Neural progenitor cell (in vitro differentiated cells): Measurements from ENCODE around the gene MAD1L1. TPM values are rescaled to one million over a fixed set of nuclear protein-coding genes. Genes with fewer than 3 reads are reported as not detected.
A peak's percentile ranks its signal among the peaks of the same experiment; 100 is the strongest.

ENCODE experiments used
- DNase-seq: peaks from one replicate; pipeline ENCODE4 v3.0.0-alpha.2; 2016; ENCODE audit warnings: low spot score
- H2AFZ ChIP-seq: fragments of 200-600 bp; sonication (generic); replicated peaks from 2 replicates; pipeline ENCODE4 v1.6.1; 2016; ENCODE audit warnings: antibody characterized with exemption
- H3F3A ChIP-seq: fragments of 200-600 bp; sonication (generic); 2 replicates; pipeline ENCODE4 v1.6.1; 2016; ENCODE audit warnings: antibody characterized with exemption, low read depth
- H3K27ac ChIP-seq: fragments of 200-600 bp; sonication (generic); 2 replicates; pipeline ENCODE4 v1.5.1; 2016; ENCODE audit warnings: mild to moderate bottlenecking
- H3K27me3 ChIP-seq: fragments of 200-600 bp; sonication (generic); 2 replicates; pipeline ENCODE4 v1.6.1; 2016; ENCODE audit warnings: mild to moderate bottlenecking, moderate library complexity
- H3K36me3 ChIP-seq: fragments of 200-600 bp; sonication (generic); 2 replicates; pipeline ENCODE4 v1.5.1; 2016
- H3K4me1 ChIP-seq: fragments of 200-600 bp; sonication (generic); 2 replicates; pipeline ENCODE4 v1.6.1; 2016; ENCODE audit warnings: mixed run types
- H3K4me2 ChIP-seq: fragments of 200-600 bp; sonication (generic); 2 replicates; pipeline ENCODE4 v1.6.1; 2016
- H3K4me3 ChIP-seq: fragments of 200-600 bp; sonication (generic); 2 replicates; pipeline ENCODE4 v1.5.1; 2016
- H3K79me2 ChIP-seq: fragments of 200-600 bp; sonication (generic); 2 replicates; pipeline ENCODE4 v1.6.1; 2016; ENCODE audit warnings: low read depth
- H3K9ac ChIP-seq: fragments of 200-600 bp; sonication (generic); 2 replicates; pipeline ENCODE4 v1.6.1; 2016
- H3K9me3 ChIP-seq: fragments of 200-600 bp; sonication (generic); 2 replicates; pipeline ENCODE4 v1.5.1; 2016; ENCODE audit warnings: low read depth
- H4K20me1 ChIP-seq: fragments of 200-600 bp; sonication (generic); 2 replicates; pipeline ENCODE4 v1.6.1; 2016; ENCODE audit warnings: low read depth
- H3K27ac Mint-ChIP-seq: 3 replicates; pipeline ENCODE4 v1.8.0; 2021; ENCODE audit warnings: mixed read lengths
- H3K27me3 Mint-ChIP-seq: 2 replicates; pipeline ENCODE4 v1.8.0; 2022; ENCODE audit warnings: low read depth, mild to moderate bottlenecking, inconsistent platforms, moderate library complexity, mixed read lengths; ENCODE audit not compliant: insufficient read depth
- H3K36me3 Mint-ChIP-seq: 3 replicates; pipeline ENCODE4 v1.8.0; 2021; ENCODE audit warnings: mixed read lengths
- H3K4me1 Mint-ChIP-seq: 3 replicates; pipeline ENCODE4 v1.8.0; 2021; ENCODE audit warnings: mixed read lengths
- H3K4me3 Mint-ChIP-seq: 3 replicates; pipeline ENCODE4 v1.8.0; 2021; ENCODE audit warnings: mild to moderate bottlenecking, moderate library complexity, mixed read lengths
- H3K9me3 Mint-ChIP-seq: 3 replicates; pipeline ENCODE4 v1.8.0; 2020; ENCODE audit warnings: mixed read lengths
- CTCF ChIP-seq: fragments of 200-600 bp; sonication (generic); IDR thresholded peaks from 2 replicates; pipeline ENCODE4 v1.5.1; 2017; ENCODE audit warnings: antibody characterized with exemption, mild to moderate bottlenecking
- EZH2 ChIP-seq: fragments of 200-600 bp; sonication (generic); IDR thresholded peaks from 2 replicates; pipeline ENCODE4 v1.6.1; 2017; ENCODE audit warnings: antibody characterized with exemption, mild to moderate bottlenecking, moderate library complexity
- EZH2phosphoT487 ChIP-seq: fragments of 200-600 bp; sonication (generic); IDR thresholded peaks from 2 replicates; pipeline ENCODE4 v1.6.1; 2017; ENCODE audit warnings: antibody characterized with exemption
- total RNA-seq: library from RNA; depleted of rRNA; stranded (reverse); fragments of >200 nt; gene quantifications from 2 replicates; pipeline ENCODE4 v1.2.3, GENCODE V29; 2015; ENCODE audit warnings: low replicate concordance

The MAD1L1 gene
- total RNA-seq, 1 donor from 2014 or later = 23.7 TPM

- Histone ChIP-seq H3K79me2 (no peaks in the 10 kb centered on the region), H3K4me1 (peaks cover 50% of the 10 kb centered on the region), H3F3A (peaks cover 28% of the 10 kb centered on the region), H4K20me1 (peaks cover 24% of the 10 kb centered on the region), H3K36me3 (no peaks in the 10 kb centered on the region), H3K9ac (no peak overlapping the region), H3K4me3 (no peak overlapping the region), H3K4me2 (peak overlapping the region; percentile 16), H3K9me3 (no peaks in the 10 kb centered on the region), H3K27me3 (no peaks in the 10 kb centered on the region), H3K27ac (no peak overlapping the region), H2AFZ (no peak overlapping the region)
- H3K4me1 Mint-ChIP-seq = peaks cover 74% of the 10 kb centered on the region
- peak; percentile 89 for DNase-seq
- H3K36me3 Mint-ChIP-seq = peaks cover 7% of the 10 kb centered on the region
- H3K27ac Mint-ChIP-seq = peak overlapping the region; percentile 77
- peaks cover 7% of the 10 kb centered on the region for H3K27me3 Mint-ChIP-seq
- H3K4me3 Mint-ChIP-seq = no peak overlapping the region
- H3K9me3 Mint-ChIP-seq = no peaks in the 10 kb centered on the region
- TF ChIP-seq EZH2 (no peak), CTCF (peak; percentile 66)
Measured at GRCh38 chr7:2104107-2104710, 128.5 kb downstream of the MAD1L1 start.

- no peak overlapping the region for H3K27ac ChIP-seq
- Mint-ChIP-seq H3K27me3 (peaks cover 7% of the 10 kb centered on the region), H3K9me3 (no peaks in the 10 kb centered on the region), H3K4me3 (no peak overlapping the region), H3K27ac (peak overlapping the region; percentile 63), H3K36me3 (peaks cover 7% of the 10 kb centered on the region), H3K4me1 (peaks cover 72% of the 10 kb centered on the region)
- no peaks in the 10 kb centered on the region for H3K9me3 ChIP-seq
- no peaks in the 10 kb centered on the region for H3K27me3 ChIP-seq
- peaks cover 17% of the 10 kb centered on the region for H4K20me1 ChIP-seq
- TF ChIP-seq EZH2phosphoT487 (no peak), EZH2 (no peak), CTCF (no peak)
- H3F3A ChIP-seq = peaks cover 19% of the 10 kb centered on the region
- no peaks in the 10 kb centered on the region for H3K79me2 ChIP-seq
- H3K4me3 ChIP-seq = no peak overlapping the region
- H3K36me3 ChIP-seq = no peaks in the 10 kb centered on the region
- no peak overlapping the region for H2AFZ ChIP-seq
- H3K4me2 ChIP-seq = no peak overlapping the region
- H3K4me1 ChIP-seq = peaks cover 40% of the 10 kb centered on the region
- no peak overlapping the region for H3K9ac ChIP-seq
- DNase-seq = no peak
Measured at GRCh38 chr7:2103071-2103898, 129.5 kb downstream of the MAD1L1 start.

GRCh38 chr7:2102375-2102723, 130.4 kb downstream of the MAD1L1 start:
- H3K9me3 Mint-ChIP-seq = no peaks in the 10 kb centered on the region
- Histone ChIP-seq H3K4me2 (no peak overlapping the region), H3K4me1 (peaks cover 31% of the 10 kb centered on the region), H3K27me3 (no peaks in the 10 kb centered on the region), H3K9ac (no peak overlapping the region), H3K4me3 (no peak overlapping the region), H3K27ac (no peak overlapping the region), H3F3A (peaks cover 10% of the 10 kb centered on the region), H3K9me3 (no peaks in the 10 kb centered on the region), H3K36me3 (no peaks in the 10 kb centered on the region), H2AFZ (no peak overlapping the region), H3K79me2 (no peaks in the 10 kb centered on the region), H4K20me1 (peaks cover 9% of the 10 kb centered on the region)
- peaks cover 7% of the 10 kb centered on the region for H3K36me3 Mint-ChIP-seq
- H3K4me3 Mint-ChIP-seq = no peak overlapping the region
- no peak for DNase-seq
- H3K27me3 Mint-ChIP-seq = peaks cover 7% of the 10 kb centered on the region
- H3K4me1 Mint-ChIP-seq = peaks cover 65% of the 10 kb centered on the region
- H3K27ac Mint-ChIP-seq = no peak overlapping the region
- no peak for TF ChIP-seq EZH2phosphoT487
- TF ChIP-seq CTCF = no peak
- TF ChIP-seq EZH2 = no peak
